Liver (tissue), 9 donors: Measurements from ENCODE around the gene MICOS13. TPM values are rescaled to one million over a fixed set of nuclear protein-coding genes. Genes with fewer than 3 reads are reported as not detected.

Experiments
- DNase-seq: peaks from one replicate; pipeline ENCODE4 v3.0.0-alpha.2; 2017; ENCODE audit warnings: low spot score
- H3K27ac ChIP-seq, 2 donors: one replicate each; pipeline ENCODE4 v1.7.0; 2013; ENCODE audit warnings: inconsistent platforms in 2 of 2, low read length in 2 of 2, control low read depth in 1 of 2, low read depth in 1 of 2, mild to moderate bottlenecking in 1 of 2
- H3K27me3 ChIP-seq, 4 donors: one replicate each; pipeline versions ENCODE4 v1.6.1 to v1.7.0; 2013; ENCODE audit warnings: low read length in 3 of 4, inconsistent platforms in 1 of 4, mild to moderate bottlenecking in 1 of 4, moderate library complexity in 1 of 4; ENCODE audit not compliant: control insufficient read depth in 4 of 4, insufficient read depth in 4 of 4
- H3K36me3 ChIP-seq, 4 donors: one replicate each; pipeline versions ENCODE4 v1.6.1 to v1.7.0; 2013; ENCODE audit warnings: low read length in 3 of 4, mild to moderate bottlenecking in 3 of 4, low read depth in 1 of 4, moderate library complexity in 1 of 4; ENCODE audit not compliant: control insufficient read depth in 4 of 4, insufficient read depth in 3 of 4
- H3K4me1 ChIP-seq, 4 donors: one replicate each; pipeline versions ENCODE4 v1.6.1 to v1.7.0; 2013; ENCODE audit warnings: low read length in 3 of 4, mild to moderate bottlenecking in 3 of 4, moderate library complexity in 1 of 4; ENCODE audit not compliant: control insufficient read depth in 4 of 4, insufficient read depth in 4 of 4
- H3K4me3 ChIP-seq, 3 donors: one replicate each; pipeline versions ENCODE4 v1.6.1 to v1.7.0; 2013; ENCODE audit warnings: low read length in 3 of 3, control low read depth in 1 of 3, low read depth in 1 of 3, mild to moderate bottlenecking in 1 of 3
- H3K9ac ChIP-seq, 2 donors: one replicate each; pipeline ENCODE4 v1.7.0; 2013; ENCODE audit warnings: low read length in 2 of 2, mild to moderate bottlenecking in 2 of 2, moderate library complexity in 2 of 2, control low read depth in 1 of 2, low read depth in 1 of 2
- H3K9me3 ChIP-seq, 4 donors: one replicate each; pipeline versions ENCODE4 v1.6.1 to v1.7.0; 2013; ENCODE audit warnings: low read length in 3 of 4; ENCODE audit not compliant: control insufficient read depth in 4 of 4
- EGR1 ChIP-seq, 2 donors: IDR thresholded peaks; 2 replicates each; pipeline ENCODE4 v1.6.1; 2016 to 2018; ENCODE audit warnings: antibody characterized with exemption in 2 of 2, low read depth in 2 of 2
- FOXA1 ChIP-seq: IDR thresholded peaks from 2 replicates; pipeline ENCODE4 v1.6.1; 2016; ENCODE audit warnings: antibody characterized with exemption
- FOXA2 ChIP-seq: IDR thresholded peaks from 2 replicates; pipeline ENCODE4 v1.6.1; 2016; ENCODE audit warnings: antibody characterized with exemption
- GABPA ChIP-seq, 2 donors: IDR thresholded peaks in 1 of 2; conservative IDR thresholded peaks in 1 of 2; 2 replicates each; pipeline ENCODE4 v1.6.1; 2016; ENCODE audit warnings: antibody characterized with exemption in 2 of 2, mild to moderate bottlenecking in 1 of 2, moderate library complexity in 1 of 2
- HNF4A ChIP-seq, 2 donors: conservative IDR thresholded peaks; 2 replicates each; pipeline ENCODE4 v1.6.1; 2016; ENCODE audit warnings: antibody characterized with exemption in 2 of 2, mild to moderate bottlenecking in 2 of 2
- HNF4G ChIP-seq: IDR thresholded peaks from 2 replicates; pipeline ENCODE4 v1.6.1; 2016; ENCODE audit warnings: antibody characterized with exemption
- JUND ChIP-seq, 2 donors: IDR thresholded peaks; 2 replicates each; pipeline ENCODE4 v1.6.1; 2016; ENCODE audit warnings: antibody characterized with exemption in 2 of 2
- RAD21 ChIP-seq, 2 donors: IDR thresholded peaks; 2 replicates each; pipeline ENCODE4 v1.6.1; 2016; ENCODE audit warnings: antibody characterized with exemption in 2 of 2, mild to moderate bottlenecking in 2 of 2
- RXRA ChIP-seq, 2 donors: IDR thresholded peaks; 2 replicates each; pipeline ENCODE4 v1.6.1; 2017 to 2018; ENCODE audit warnings: antibody characterized with exemption in 2 of 2, mild to moderate bottlenecking in 1 of 2
- SP1 ChIP-seq: IDR thresholded peaks from 2 replicates; pipeline ENCODE4 v1.6.1; 2018; ENCODE audit warnings: antibody characterized with exemption, mild to moderate bottlenecking
- TAF1 ChIP-seq: conservative IDR thresholded peaks from 2 replicates; pipeline ENCODE4 v1.6.1; 2016; ENCODE audit warnings: antibody characterized with exemption, mild to moderate bottlenecking
- WGBS: extraction: QIAGEN DNeasy Blood & Tissue Kit; methylation state at CpG from one replicate; pipeline ENCODE4 v1.1.7; 2013; 5-methylcytosine and 5-hydroxymethylcytosine counted together
- polyA plus RNA-seq, 2 donors: library from polyadenylated mRNA; stranded (reverse) in 1 of 2; unstranded in 1 of 2; fragments of 200-250 nt in 1 of 2; fragments of >200 nt in 1 of 2; fragmentation: Nextera tagmentation in 1 of 2; extraction: Ambion mirVana in 1 of 2; gene quantifications; one replicate each; pipeline versions ENCODE4 v1.2.1 to v1.2.3, GENCODE V29; 2013 to 2015
- total RNA-seq, 2 donors: library from RNA; depleted of rRNA; stranded (reverse); fragments of >200 nt; gene quantifications; one replicate each; pipeline ENCODE4 v1.2.3, GENCODE V29; 2014
- TF ChIP-seq, protein P1 (sequence below): IDR thresholded peaks from 2 replicates; pipeline ENCODE4 v1.6.1; 2016; ENCODE audit warnings: antibody characterized with exemption
- TF ChIP-seq, protein P2 (sequence below): IDR thresholded peaks from 2 replicates; pipeline ENCODE4 v1.6.1; 2016; ENCODE audit warnings: antibody characterized with exemption
- TF ChIP-seq, protein P3 (sequence below): IDR thresholded peaks from 2 replicates; pipeline ENCODE4 v1.6.1; 2016; ENCODE audit warnings: antibody characterized with exemption, mild to moderate bottlenecking
- TF ChIP-seq, protein P4 (sequence below): IDR thresholded peaks from 2 replicates; pipeline ENCODE4 v1.6.1; 2016; ENCODE audit warnings: antibody characterized with exemption
- donor health status: healthy.
- donor health status: healthy.
- donor health status: healthy.
- donor health status: healthy.
- donor health status: healthy.

The MICOS13 gene
- total and polyA plus RNA-seq, 4 donors, result 11.5 to 84.0 (median 30.8) TPM

DNA sequence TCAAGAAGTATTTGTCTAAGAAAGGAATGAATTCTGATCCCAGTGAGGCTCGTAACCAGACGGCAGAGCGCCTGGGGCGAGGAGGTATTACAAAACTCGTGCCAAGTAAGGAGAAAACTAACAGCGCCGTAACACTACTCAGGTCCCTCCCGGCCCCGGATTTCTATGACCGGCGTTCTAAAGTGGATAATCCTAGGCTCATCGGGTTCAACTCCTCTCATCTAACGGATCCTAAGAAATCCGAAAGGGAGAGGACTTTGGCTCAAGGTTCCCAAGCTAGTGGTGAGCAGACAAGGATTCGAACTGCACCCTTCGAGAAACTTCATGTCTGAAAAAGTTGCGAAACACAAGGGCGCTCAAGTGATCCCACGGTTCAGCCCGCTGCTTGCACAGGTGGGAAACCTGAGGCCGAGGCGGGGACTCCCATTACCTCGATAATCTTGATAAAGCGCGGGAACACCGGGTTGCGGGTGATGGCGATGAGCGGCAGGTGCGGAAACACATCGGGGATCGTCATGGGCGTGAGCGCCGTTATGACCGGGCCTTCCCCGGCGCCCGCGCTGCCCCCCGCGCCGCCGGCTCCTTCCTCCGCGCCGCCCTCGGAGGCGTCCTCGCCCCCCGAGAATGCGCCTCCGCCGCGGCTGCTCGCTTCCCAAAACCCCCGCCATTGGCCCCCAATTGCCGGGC, 39.1 kb upstream of the MICOS13 start:
- Histone ChIP-seq H3K4me3 (peak overlapping the region; percentile 81 to 96 (median 90)), H3K9ac (peak overlapping the region; percentile 89 to 98), H3K9me3 (no peaks in the 10 kb centered on the region), H3K27me3 (no peaks in the 10 kb centered on the region), H3K27ac (peak overlapping the region; percentile 94 to 98), H3K4me1 (peaks cover 3 to 27% (median 24%) of the 10 kb centered on the region in 4 donors), H3K36me3 (peaks cover 0 to 4% (median 0%) of the 10 kb centered on the region in 4 donors)
- WGBS, result under 1% methylated on average over 58 of the region's 58 CpGs
- no peak for DNase-seq
- TF ChIP-seq HNF4A (conservative IDR thresholded peaks at IDR 0.05), result no peak

DNA sequence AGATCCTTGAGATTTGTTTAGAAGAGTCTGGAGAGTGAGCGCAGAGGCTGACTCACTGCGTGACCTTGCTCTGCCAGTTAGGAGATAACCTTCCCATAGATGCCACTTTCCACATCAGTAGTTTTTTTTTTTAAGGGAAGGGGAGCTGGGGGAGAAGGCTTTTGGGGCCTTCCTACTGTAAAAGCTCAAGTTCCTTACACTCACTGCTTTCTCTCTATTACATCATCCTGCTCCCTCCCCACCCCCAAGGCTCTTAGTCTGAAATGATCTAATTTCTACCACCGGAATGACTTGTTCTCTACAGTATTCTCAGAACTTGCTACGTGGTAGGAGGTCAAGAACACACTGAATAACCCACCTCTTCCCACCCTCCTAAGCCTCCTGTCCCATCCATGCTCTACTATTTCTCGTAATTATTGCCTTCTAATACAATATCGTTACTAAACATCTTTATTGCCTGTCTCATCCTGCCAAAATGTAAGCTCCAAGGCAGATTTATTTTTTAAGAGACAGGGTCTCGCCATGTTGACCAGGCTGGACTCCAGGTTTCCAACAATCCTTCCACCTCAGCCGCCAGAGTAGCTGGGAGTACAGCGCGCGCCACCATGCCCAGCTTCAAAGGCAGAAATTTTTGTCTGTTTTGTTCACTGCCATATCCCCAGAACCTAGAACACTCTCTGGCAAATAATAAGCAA, 38.4 kb upstream of the MICOS13 start:
- Histone ChIP-seq H3K27me3 (no peaks in the 10 kb centered on the region), H3K9ac (peak overlapping the region; percentile 89 to 98), H3K36me3 (peaks cover 0 to 6% (median 1%) of the 10 kb centered on the region in 4 donors), H3K4me3 (peak overlapping the region; percentile 81 to 96 (median 90)), H3K4me1 (peaks cover 3 to 34% (median 29%) of the 10 kb centered on the region in 4 donors), H3K27ac (peak overlapping the region; percentile 14 to 94), H3K9me3 (no peaks in the 10 kb centered on the region)
- no peak for DNase-seq
- TF ChIP-seq GABPA (IDR thresholded peaks at IDR 0.05 in 1 of 2, conservative IDR thresholded peaks at IDR 0.05 in 1 of 2) (peak in 1 of 2 donors; percentile 23), HNF4A (conservative IDR thresholded peaks at IDR 0.05) (no peak)
- TF ChIP-seq, protein P1, sequence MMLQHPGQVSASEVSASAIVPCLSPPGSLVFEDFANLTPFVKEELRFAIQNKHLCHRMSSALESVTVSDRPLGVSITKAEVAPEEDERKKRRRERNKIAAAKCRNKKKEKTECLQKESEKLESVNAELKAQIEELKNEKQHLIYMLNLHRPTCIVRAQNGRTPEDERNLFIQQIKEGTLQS, result peak; percentile 21
- WGBS, result 30% methylated on average over 11 of the region's 11 CpGs

DNA sequence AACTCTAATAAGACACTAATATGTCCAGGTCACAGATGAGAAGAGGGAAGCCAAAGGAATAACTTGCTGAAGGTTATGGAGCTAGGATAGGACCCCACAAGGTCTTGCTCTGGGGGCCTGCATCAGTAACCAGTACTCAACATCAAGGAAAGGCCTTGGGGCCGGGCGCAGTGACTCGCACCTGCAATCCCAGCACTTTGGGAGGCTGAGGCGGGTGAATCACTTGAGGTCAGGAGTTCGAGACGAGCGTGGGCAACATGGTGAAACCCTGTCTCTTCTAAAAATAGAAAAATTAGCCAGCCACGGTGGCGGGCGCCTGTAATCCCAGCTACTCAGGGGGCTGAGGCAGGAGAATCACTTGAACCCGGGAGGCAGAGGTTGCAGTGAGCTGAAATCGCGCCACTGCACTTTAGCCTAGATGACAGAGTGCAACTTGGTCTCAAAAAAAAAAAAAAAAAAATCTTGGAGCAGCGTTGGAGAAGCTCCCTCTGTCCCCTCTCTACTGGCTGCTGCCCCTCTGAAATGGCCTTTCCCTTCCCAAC, 37.8 kb upstream of the MICOS13 start:
- Histone ChIP-seq H3K27me3 (no peaks in the 10 kb centered on the region), H3K27ac (peak overlapping the region; percentile 14 to 18), H3K4me3 (no peak overlapping the region), H3K36me3 (peaks cover under 1 to 10% (median 6%) of the 10 kb centered on the region in 4 donors), H3K4me1 (peaks cover 3 to 34% (median 29%) of the 10 kb centered on the region in 4 donors), H3K9me3 (no peaks in the 10 kb centered on the region), H3K9ac (peak overlapping the region in 1 of 2 donors; percentile 98)
- DNase-seq, result no peak
- no peak for TF ChIP-seq FOXA2
- no peak for TF ChIP-seq HNF4A (conservative IDR thresholded peaks at IDR 0.05)
- TF ChIP-seq, protein P1, result no peak
- TF ChIP-seq EGR1 (IDR thresholded peaks at IDR 0.05; ENCODE audit: low read depth in 2 of 2), result no peak
- TF ChIP-seq, protein P2, sequence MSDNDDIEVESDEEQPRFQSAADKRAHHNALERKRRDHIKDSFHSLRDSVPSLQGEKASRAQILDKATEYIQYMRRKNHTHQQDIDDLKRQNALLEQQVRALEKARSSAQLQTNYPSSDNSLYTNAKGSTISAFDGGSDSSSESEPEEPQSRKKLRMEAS, result no peak
- TF ChIP-seq, protein P3, sequence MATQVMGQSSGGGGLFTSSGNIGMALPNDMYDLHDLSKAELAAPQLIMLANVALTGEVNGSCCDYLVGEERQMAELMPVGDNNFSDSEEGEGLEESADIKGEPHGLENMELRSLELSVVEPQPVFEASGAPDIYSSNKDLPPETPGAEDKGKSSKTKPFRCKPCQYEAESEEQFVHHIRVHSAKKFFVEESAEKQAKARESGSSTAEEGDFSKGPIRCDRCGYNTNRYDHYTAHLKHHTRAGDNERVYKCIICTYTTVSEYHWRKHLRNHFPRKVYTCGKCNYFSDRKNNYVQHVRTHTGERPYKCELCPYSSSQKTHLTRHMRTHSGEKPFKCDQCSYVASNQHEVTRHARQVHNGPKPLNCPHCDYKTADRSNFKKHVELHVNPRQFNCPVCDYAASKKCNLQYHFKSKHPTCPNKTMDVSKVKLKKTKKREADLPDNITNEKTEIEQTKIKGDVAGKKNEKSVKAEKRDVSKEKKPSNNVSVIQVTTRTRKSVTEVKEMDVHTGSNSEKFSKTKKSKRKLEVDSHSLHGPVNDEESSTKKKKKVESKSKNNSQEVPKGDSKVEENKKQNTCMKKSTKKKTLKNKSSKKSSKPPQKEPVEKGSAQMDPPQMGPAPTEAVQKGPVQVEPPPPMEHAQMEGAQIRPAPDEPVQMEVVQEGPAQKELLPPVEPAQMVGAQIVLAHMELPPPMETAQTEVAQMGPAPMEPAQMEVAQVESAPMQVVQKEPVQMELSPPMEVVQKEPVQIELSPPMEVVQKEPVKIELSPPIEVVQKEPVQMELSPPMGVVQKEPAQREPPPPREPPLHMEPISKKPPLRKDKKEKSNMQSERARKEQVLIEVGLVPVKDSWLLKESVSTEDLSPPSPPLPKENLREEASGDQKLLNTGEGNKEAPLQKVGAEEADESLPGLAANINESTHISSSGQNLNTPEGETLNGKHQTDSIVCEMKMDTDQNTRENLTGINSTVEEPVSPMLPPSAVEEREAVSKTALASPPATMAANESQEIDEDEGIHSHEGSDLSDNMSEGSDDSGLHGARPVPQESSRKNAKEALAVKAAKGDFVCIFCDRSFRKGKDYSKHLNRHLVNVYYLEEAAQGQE, result no peak
- TF ChIP-seq, protein P4, sequence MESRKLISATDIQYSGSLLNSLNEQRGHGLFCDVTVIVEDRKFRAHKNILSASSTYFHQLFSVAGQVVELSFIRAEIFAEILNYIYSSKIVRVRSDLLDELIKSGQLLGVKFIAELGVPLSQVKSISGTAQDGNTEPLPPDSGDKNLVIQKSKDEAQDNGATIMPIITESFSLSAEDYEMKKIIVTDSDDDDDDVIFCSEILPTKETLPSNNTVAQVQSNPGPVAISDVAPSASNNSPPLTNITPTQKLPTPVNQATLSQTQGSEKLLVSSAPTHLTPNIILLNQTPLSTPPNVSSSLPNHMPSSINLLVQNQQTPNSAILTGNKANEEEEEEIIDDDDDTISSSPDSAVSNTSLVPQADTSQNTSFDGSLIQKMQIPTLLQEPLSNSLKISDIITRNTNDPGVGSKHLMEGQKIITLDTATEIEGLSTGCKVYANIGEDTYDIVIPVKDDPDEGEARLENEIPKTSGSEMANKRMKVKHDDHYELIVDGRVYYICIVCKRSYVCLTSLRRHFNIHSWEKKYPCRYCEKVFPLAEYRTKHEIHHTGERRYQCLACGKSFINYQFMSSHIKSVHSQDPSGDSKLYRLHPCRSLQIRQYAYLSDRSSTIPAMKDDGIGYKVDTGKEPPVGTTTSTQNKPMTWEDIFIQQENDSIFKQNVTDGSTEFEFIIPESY, result no peak
- no peak for TF ChIP-seq GABPA (IDR thresholded peaks at IDR 0.05 in 1 of 2, conservative IDR thresholded peaks at IDR 0.05 in 1 of 2)
- TF ChIP-seq RAD21 (IDR thresholded peaks at IDR 0.05), result no peak
- no peak for TF ChIP-seq FOXA1
- TF ChIP-seq TAF1, result no peak
- no peak for TF ChIP-seq JUND (IDR thresholded peaks at IDR 0.05)
- no peak for TF ChIP-seq HNF4G
- no peak for TF ChIP-seq SP1
- no peak for TF ChIP-seq RXRA (IDR thresholded peaks at IDR 0.05)
- WGBS, result 75% methylated on average over 14 of the region's 14 CpGs
